ENCODE data around the gene ATP6AP1. TPM values are rescaled to one million over a fixed set of nuclear protein-coding genes. Genes with fewer than 3 reads are reported as not detected.

ATP6AP1 gene
- total RNA-seq, 1 donor = 61.9 TPM

DNA sequence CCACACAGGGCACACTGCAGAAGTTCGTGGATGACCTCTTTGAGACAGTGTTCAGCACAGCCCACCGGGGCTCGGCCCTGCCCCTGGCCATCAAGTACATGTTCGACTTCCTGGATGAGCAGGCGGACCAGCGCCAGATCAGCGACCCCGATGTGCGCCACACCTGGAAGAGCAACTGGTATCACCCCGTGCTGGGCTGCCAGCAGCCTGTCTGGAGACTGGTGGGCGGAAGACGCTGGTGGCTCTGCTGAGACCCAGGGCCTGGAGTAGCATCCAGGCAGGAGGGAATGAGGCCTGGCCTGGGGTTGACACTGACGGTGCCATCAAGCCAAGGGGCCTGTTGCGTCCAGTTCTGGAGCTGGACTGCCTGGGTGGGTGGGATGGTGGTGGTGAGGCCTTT lies 42.0 kb downstream of the ATP6AP1 start:
- H3K27ac ChIP-seq (ENCODE audit: low read depth, low read length) = no peak overlapping the region
- no peak for DNase-seq (ENCODE audit: insufficient read length, low spot score, missing footprints)
- H3K27me3 ChIP-seq (ENCODE audit: insufficient read depth, low read length) = no peaks in the 10 kb centered on the region
- H2AFZ ChIP-seq (ENCODE audit: low read length) = no peak overlapping the region
- H3K4me3 ChIP-seq (ENCODE audit: insufficient read depth, low read length) = no peak overlapping the region
- no peak overlapping the region for H3K4me2 ChIP-seq (ENCODE audit: insufficient read depth, low read length)
- H4K20me1 ChIP-seq (ENCODE audit: insufficient read depth, low read length) = peaks cover 3% of the 10 kb centered on the region
- no peaks in the 10 kb centered on the region for H3K4me1 ChIP-seq (ENCODE audit: insufficient read depth, low read length)
- H3K79me2 ChIP-seq (ENCODE audit: insufficient read depth, low read length) = no peaks in the 10 kb centered on the region
- TF ChIP-seq CTCF (IDR thresholded peaks at IDR 0.05; ENCODE audit: extremely low read depth, low read depth, low read length) = no peak
- H3K9me3 ChIP-seq (ENCODE audit: low read depth, low read length) = no peaks in the 10 kb centered on the region
- H3K36me3 ChIP-seq (ENCODE audit: insufficient read depth, low read length) = peaks cover 12% of the 10 kb centered on the region

GRCh38 chrX:154470914-154471568 lies 42.6 kb downstream of the ATP6AP1 start:
- no peaks in the 10 kb centered on the region for H3K79me2 ChIP-seq (ENCODE audit: insufficient read depth, low read length)
- no peak overlapping the region for H3K4me3 ChIP-seq (ENCODE audit: insufficient read depth, low read length)
- no peak overlapping the region for H2AFZ ChIP-seq (ENCODE audit: low read length)
- no peak overlapping the region for H3K4me2 ChIP-seq (ENCODE audit: insufficient read depth, low read length)
- DNase-seq (ENCODE audit: insufficient read length, low spot score, missing footprints) = peak; percentile 76
- no peak for TF ChIP-seq CTCF (IDR thresholded peaks at IDR 0.05; ENCODE audit: extremely low read depth, low read depth, low read length)
- peaks cover 3% of the 10 kb centered on the region for H4K20me1 ChIP-seq (ENCODE audit: insufficient read depth, low read length)
- peaks cover 14% of the 10 kb centered on the region for H3K36me3 ChIP-seq (ENCODE audit: insufficient read depth, low read length)
- H3K9me3 ChIP-seq (ENCODE audit: low read depth, low read length) = no peaks in the 10 kb centered on the region
- H3K27ac ChIP-seq (ENCODE audit: low read depth, low read length) = no peak overlapping the region
- H3K27me3 ChIP-seq (ENCODE audit: insufficient read depth, low read length) = no peaks in the 10 kb centered on the region
- H3K4me1 ChIP-seq (ENCODE audit: insufficient read depth, low read length) = no peaks in the 10 kb centered on the region

GRCh38 chrX:154471839-154472684 lies 43.6 kb downstream of the ATP6AP1 start:
- no peak overlapping the region for H3K4me2 ChIP-seq (ENCODE audit: insufficient read depth, low read length)
- H3K27ac ChIP-seq (ENCODE audit: low read depth, low read length) = no peak overlapping the region
- no peak for TF ChIP-seq CTCF (IDR thresholded peaks at IDR 0.05; ENCODE audit: extremely low read depth, low read depth, low read length)
- H3K4me3 ChIP-seq (ENCODE audit: insufficient read depth, low read length) = no peak overlapping the region
- H3K36me3 ChIP-seq (ENCODE audit: insufficient read depth, low read length) = peaks cover 12% of the 10 kb centered on the region
- no peak overlapping the region for H2AFZ ChIP-seq (ENCODE audit: low read length)
- no peaks in the 10 kb centered on the region for H3K79me2 ChIP-seq (ENCODE audit: insufficient read depth, low read length)
- DNase-seq (ENCODE audit: insufficient read length, low spot score, missing footprints) = peak; percentile 70
- peaks cover 3% of the 10 kb centered on the region for H4K20me1 ChIP-seq (ENCODE audit: insufficient read depth, low read length)
- H3K27me3 ChIP-seq (ENCODE audit: insufficient read depth, low read length) = no peaks in the 10 kb centered on the region
- no peaks in the 10 kb centered on the region for H3K9me3 ChIP-seq (ENCODE audit: low read depth, low read length)
- no peaks in the 10 kb centered on the region for H3K4me1 ChIP-seq (ENCODE audit: insufficient read depth, low read length)
